A673 (cell line): ENCODE data around the gene BIRC6.

Source experiments
- EZH2 ChIP-seq: fragments of 200-600 bp; sonication (generic); IDR thresholded peaks from 2 replicates; pipeline ENCODE4 v1.6.1; 2017; ENCODE audit warnings: borderline replicate concordance, low read depth, mild to moderate bottlenecking, mixed read lengths, antibody characterized with exemption, low read length; ENCODE audit not compliant: poor library complexity, severe bottlenecking
- TF ChIP-seq, protein P1 (sequence below): fragments of 300-800, 200-600 bp; sonication (generic); conservative IDR thresholded peaks from 2 replicates; pipeline ENCODE4 v1.5.1; 2017; ENCODE audit warnings: low read depth, mild to moderate bottlenecking, antibody characterized with exemption, low read length, moderate library complexity, mixed read lengths

- TF ChIP-seq, protein P1, sequence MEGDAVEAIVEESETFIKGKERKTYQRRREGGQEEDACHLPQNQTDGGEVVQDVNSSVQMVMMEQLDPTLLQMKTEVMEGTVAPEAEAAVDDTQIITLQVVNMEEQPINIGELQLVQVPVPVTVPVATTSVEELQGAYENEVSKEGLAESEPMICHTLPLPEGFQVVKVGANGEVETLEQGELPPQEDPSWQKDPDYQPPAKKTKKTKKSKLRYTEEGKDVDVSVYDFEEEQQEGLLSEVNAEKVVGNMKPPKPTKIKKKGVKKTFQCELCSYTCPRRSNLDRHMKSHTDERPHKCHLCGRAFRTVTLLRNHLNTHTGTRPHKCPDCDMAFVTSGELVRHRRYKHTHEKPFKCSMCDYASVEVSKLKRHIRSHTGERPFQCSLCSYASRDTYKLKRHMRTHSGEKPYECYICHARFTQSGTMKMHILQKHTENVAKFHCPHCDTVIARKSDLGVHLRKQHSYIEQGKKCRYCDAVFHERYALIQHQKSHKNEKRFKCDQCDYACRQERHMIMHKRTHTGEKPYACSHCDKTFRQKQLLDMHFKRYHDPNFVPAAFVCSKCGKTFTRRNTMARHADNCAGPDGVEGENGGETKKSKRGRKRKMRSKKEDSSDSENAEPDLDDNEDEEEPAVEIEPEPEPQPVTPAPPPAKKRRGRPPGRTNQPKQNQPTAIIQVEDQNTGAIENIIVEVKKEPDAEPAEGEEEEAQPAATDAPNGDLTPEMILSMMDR: no peak
- no peak for TF ChIP-seq EZH2
These were observed 275.3 kb downstream of the BIRC6 start for GRCh38 chr2:32632089-32632488.
